Suprapubic skin (tissue), 4 donors: Measurements from ENCODE around the gene NAP1L1. TPM values are rescaled to one million over a fixed set of nuclear protein-coding genes. Genes with fewer than 3 reads are reported as not detected.

ENCODE experiments used
- DNase-seq, 2 donors: peaks; one replicate each; pipeline ENCODE4 v3.0.0-alpha.2; 2019; ENCODE audit warnings: low spot score in 2 of 2
- H3K27ac ChIP-seq: fragments of 200-600 bp; sonication (generic); one replicate; pipeline ENCODE4 v1.5.1; 2019
- H3K27me3 ChIP-seq: fragments of 200-600 bp; sonication (generic); one replicate; pipeline ENCODE4 v1.5.1; 2019
- H3K36me3 ChIP-seq: fragments of 200-600 bp; sonication (generic); one replicate; pipeline ENCODE4 v1.5.1; 2019
- H3K4me1 ChIP-seq: fragments of 200-600 bp; sonication (generic); one replicate; pipeline ENCODE4 v1.5.1; 2019
- H3K4me3 ChIP-seq: fragments of 200-600 bp; sonication (generic); one replicate; pipeline ENCODE4 v1.5.1; 2019; ENCODE audit warnings: mild to moderate bottlenecking
- H3K9me3 ChIP-seq: fragments of 200-600 bp; sonication (generic); one replicate; pipeline ENCODE4 v1.5.1; 2019
- CTCF ChIP-seq, 2 donors: fragments of 200-600 bp in 1 of 2; fragments of 450-650 bp in 1 of 2; sonication (generic) in 1 of 2; IDR thresholded peaks; one replicate each; pipeline ENCODE4 v1.5.1; 2016 to 2019; ENCODE audit warnings: antibody characterized with exemption in 2 of 2, mild to moderate bottlenecking in 1 of 2, moderate library complexity in 1 of 2
- EP300 ChIP-seq: sonication (generic); formaldehyde crosslinking; IDR thresholded peaks from one replicate; pipeline ENCODE4 v1.6.1; 2017; ENCODE audit warnings: antibody characterized with exemption
- POLR2A ChIP-seq, 2 donors: fragments of 450-650 bp; IDR thresholded peaks; one replicate each; pipeline ENCODE4 v1.6.1; 2017; ENCODE audit warnings: antibody characterized with exemption in 2 of 2, mild to moderate bottlenecking in 2 of 2, moderate library complexity in 2 of 2
- POLR2AphosphoS5 ChIP-seq, 3 donors: sonication (generic); formaldehyde crosslinking; IDR thresholded peaks; one replicate each; pipeline ENCODE4 v1.6.1; 2017; ENCODE audit warnings: antibody characterized with exemption in 3 of 3
- WGBS: methylation state at CpG from one replicate; pipeline ENCODE4 v1.1.5; 2018; 5-methylcytosine and 5-hydroxymethylcytosine counted together
- total RNA-seq, 4 donors: library from RNA; depleted of rRNA; stranded (reverse); fragments of >200 nt; gene quantifications; one replicate each; pipeline ENCODE4 v1.1.0, GENCODE V29; 2016

The NAP1L1 gene
- total RNA-seq, 4 donors from 2014 or later = 159 to 243 (median 186) TPM

GRCh38 chr12:76083246-76083903 is 1.1 kb downstream of the NAP1L1 start:
- H3K27me3 ChIP-seq = no peaks in the 10 kb centered on the region
- DNase-seq = no peak
- H3K4me1 ChIP-seq = peaks cover 30% of the 10 kb centered on the region
- WGBS = 4% methylated on average over 14 of the region's 14 CpGs
- H3K27ac ChIP-seq = peak overlapping the region; percentile 99
- H3K36me3 ChIP-seq = peaks cover 4% of the 10 kb centered on the region
- no peak for TF ChIP-seq EP300
- TF ChIP-seq POLR2A (IDR thresholded peaks at IDR 0.05) = no peak
- no peak for TF ChIP-seq POLR2AphosphoS5 (IDR thresholded peaks at IDR 0.05)
- no peak for TF ChIP-seq CTCF (IDR thresholded peaks at IDR 0.05)
- H3K4me3 ChIP-seq = peak overlapping the region; percentile 91
- H3K9me3 ChIP-seq = peaks cover 8% of the 10 kb centered on the region

GRCh38 chr12:76081909-76082308 is 2.6 kb downstream of the NAP1L1 start:
- H3K27me3 ChIP-seq = no peaks in the 10 kb centered on the region
- no peak overlapping the region for H3K4me3 ChIP-seq
- H3K27ac ChIP-seq = no peak overlapping the region
- peaks cover 4% of the 10 kb centered on the region for H3K36me3 ChIP-seq
- H3K4me1 ChIP-seq = peaks cover 30% of the 10 kb centered on the region
- TF ChIP-seq POLR2AphosphoS5 (IDR thresholded peaks at IDR 0.05) (no peak), CTCF (IDR thresholded peaks at IDR 0.05) (no peak), POLR2A (IDR thresholded peaks at IDR 0.05) (no peak), EP300 (no peak)
- H3K9me3 ChIP-seq = peaks cover 8% of the 10 kb centered on the region
- no peak for DNase-seq

- Histone ChIP-seq H3K4me1 (peaks cover 30% of the 10 kb centered on the region), H3K4me3 (no peak overlapping the region), H3K9me3 (peaks cover 8% of the 10 kb centered on the region), H3K36me3 (peaks cover 4% of the 10 kb centered on the region), H3K27ac (no peak overlapping the region), H3K27me3 (no peaks in the 10 kb centered on the region)
- WGBS = 76% methylated on average over 6 of the region's 6 CpGs
- DNase-seq = no peak
- TF ChIP-seq POLR2A (IDR thresholded peaks at IDR 0.05) (no peak), EP300 (no peak), POLR2AphosphoS5 (IDR thresholded peaks at IDR 0.05) (no peak), CTCF (IDR thresholded peaks at IDR 0.05) (no peak)
Observed at GRCh38 chr12:76080729-76081415, 3.6 kb downstream of the NAP1L1 start.

GRCh38 chr12:76080017-76080728 is 4.3 kb downstream of the NAP1L1 start:
- H3K36me3 ChIP-seq = peaks cover 4% of the 10 kb centered on the region
- 88% methylated on average over 2 of the region's 2 CpGs for WGBS
- H3K4me3 ChIP-seq = no peak overlapping the region
- no peak for DNase-seq
- no peaks in the 10 kb centered on the region for H3K27me3 ChIP-seq
- TF ChIP-seq EP300 = no peak
- peaks cover 26% of the 10 kb centered on the region for H3K4me1 ChIP-seq
- H3K9me3 ChIP-seq = peaks cover 8% of the 10 kb centered on the region
- no peak overlapping the region for H3K27ac ChIP-seq

GRCh38 chr12:76078748-76079147 is 5.7 kb downstream of the NAP1L1 start:
- Histone ChIP-seq H3K9me3 (peaks cover 8% of the 10 kb centered on the region), H3K27me3 (no peaks in the 10 kb centered on the region), H3K36me3 (peaks cover 4% of the 10 kb centered on the region), H3K4me1 (peaks cover 22% of the 10 kb centered on the region), H3K27ac (no peak overlapping the region), H3K4me3 (no peak overlapping the region)
- TF ChIP-seq CTCF (IDR thresholded peaks at IDR 0.05) (no peak), POLR2AphosphoS5 (IDR thresholded peaks at IDR 0.05) (no peak)
- DNase-seq = no peak
- 95% methylated on average over 2 of the region's 2 CpGs for WGBS
